Adipose tissue (tissue), 3 donors: ENCODE results near the gene GRIP1. TPM values are rescaled to one million over a fixed set of nuclear protein-coding genes. Genes with fewer than 3 reads are reported as not detected.

ENCODE experiments used
- H3K27ac ChIP-seq: one replicate; pipeline ENCODE4 v1.5.1; 2013; ENCODE audit warnings: low read depth, low read length
- WGBS, 3 donors: extraction: QIAGEN DNeasy Blood & Tissue Kit; methylation state at CpG; one replicate each; pipeline ENCODE4 v1.1.7; 2013; 5-methylcytosine and 5-hydroxymethylcytosine counted together
- polyA plus RNA-seq, 3 donors: library from polyadenylated mRNA; stranded (reverse); fragments of 200-250 nt; gene quantifications; one replicate each; pipeline ENCODE4 v1.2.3, GENCODE V29; 2013
- donor health status: healthy with polysubstance abuse.
- donor health status: Bipolar disorder and iron deficiency.
- donor health status: healthy.

Gene GRIP1
- polyA plus RNA-seq, 3 donors, result 0.11 to 0.63 (median 0.19) TPM

- WGBS, 3 donors, result 87 to 91% (median 90%) methylated on average over 2 of the region's 2 CpGs
Observed at GRCh38 chr12:66446276-66446675, 232.6 kb downstream of the GRIP1 start.

GRCh38 chr12:66441905-66442559 is 236.8 kb downstream of the GRIP1 start:
- WGBS, 3 donors, result 81 to 92% (median 90%) methylated on average over 6 of the region's 6 CpGs
- no peak overlapping the region for H3K27ac ChIP-seq

More at GRCh38 chr12:66446276-66446675, 232.6 kb downstream of the GRIP1 start:
- no peak overlapping the region for H3K27ac ChIP-seq

GRCh38 chr12:66438601-66439000 is 240.3 kb downstream of the GRIP1 start:
- no peak overlapping the region for H3K27ac ChIP-seq
- 77 to 88% (median 83%) methylated on average over 1 of the region's 1 CpG for WGBS, 3 donors

GRCh38 chr12:66430106-66430505 is 248.8 kb downstream of the GRIP1 start:
- 64 to 85% (median 85%) methylated on average over 4 of the region's 4 CpGs for WGBS, 3 donors
- H3K27ac ChIP-seq, result no peak overlapping the region

GRCh38 chr12:66428870-66429269 is 250.0 kb downstream of the GRIP1 start:
- no peak overlapping the region for H3K27ac ChIP-seq
- 77 to 89% (median 79%) methylated on average over 5 of the region's 5 CpGs for WGBS, 3 donors

GRCh38 chr12:66428261-66428660 is 250.6 kb downstream of the GRIP1 start:
- no peak overlapping the region for H3K27ac ChIP-seq

- H3K27ac ChIP-seq, result no peak overlapping the region
- WGBS, 3 donors, result 65 to 80% (median 72%) methylated on average over 2 of the region's 2 CpGs
Observed at GRCh38 chr12:66426696-66427095, 252.2 kb downstream of the GRIP1 start.

GRCh38 chr12:66423266-66423665 is 255.6 kb downstream of the GRIP1 start:
- WGBS, 3 donors, result 75 to 91% (median 89%) methylated on average over 2 of the region's 2 CpGs
- H3K27ac ChIP-seq, result no peak overlapping the region

- 65 to 79% (median 79%) methylated on average over 1 of the region's 1 CpG for WGBS, 3 donors
- H3K27ac ChIP-seq, result no peak overlapping the region
Observed at GRCh38 chr12:66418908-66419307, 260.0 kb downstream of the GRIP1 start.

GRCh38 chr12:66417217-66417616 is 261.7 kb downstream of the GRIP1 start:
- H3K27ac ChIP-seq, result no peak overlapping the region
- 53 to 74% (median 68%) methylated on average over 1 of the region's 1 CpG for WGBS, 3 donors

GRCh38 chr12:66409195-66409871 is 269.5 kb downstream of the GRIP1 start:
- 63 to 75% (median 68%) methylated on average over 4 of the region's 4 CpGs for WGBS, 3 donors

GRCh38 chr12:66405395-66405794 is 273.5 kb downstream of the GRIP1 start:
- H3K27ac ChIP-seq, result no peak overlapping the region

More at GRCh38 chr12:66409195-66409871, 269.5 kb downstream of the GRIP1 start:
- no peak overlapping the region for H3K27ac ChIP-seq

- no peak overlapping the region for H3K27ac ChIP-seq
Observed at GRCh38 chr12:66403746-66404145, 275.1 kb downstream of the GRIP1 start.

GRCh38 chr12:66399911-66400306 is 279.0 kb downstream of the GRIP1 start:
- H3K27ac ChIP-seq, result no peak overlapping the region
- 81 to 88% (median 82%) methylated on average over 3 of the region's 3 CpGs for WGBS, 3 donors

- 51 to 80% (median 52%) methylated on average over 10 of the region's 10 CpGs for WGBS, 3 donors
Observed at GRCh38 chr12:66398931-66399910, 279.7 kb downstream of the GRIP1 start.

GRCh38 chr12:66397574-66398290 is 281.1 kb downstream of the GRIP1 start:
- WGBS, 3 donors, result 86 to 89% (median 88%) methylated on average over 5 of the region's 5 CpGs
- no peak overlapping the region for H3K27ac ChIP-seq

More at GRCh38 chr12:66398931-66399910, 279.7 kb downstream of the GRIP1 start:
- no peak overlapping the region for H3K27ac ChIP-seq

- WGBS, 3 donors, result 59 to 63% (median 62%) methylated on average over 5 of the region's 5 CpGs
- H3K27ac ChIP-seq, result no peak overlapping the region
Observed at GRCh38 chr12:66393890-66394289, 285.0 kb downstream of the GRIP1 start.

- WGBS, 3 donors, result 77 to 87% (median 81%) methylated on average over 6 of the region's 6 CpGs
- H3K27ac ChIP-seq, result no peak overlapping the region
Observed at GRCh38 chr12:66392266-66392915, 286.5 kb downstream of the GRIP1 start.
